Fibroblast of villous mesenchyme (primary cell): ENCODE results near the gene TMEM161B. TPM values are rescaled to one million over a fixed set of nuclear protein-coding genes. Genes with fewer than 3 reads are reported as not detected.
"Not testable (repeated sequence)": the region's sequence is repeated elsewhere in the genome, so short reads cannot be mapped to it uniquely, and the experiment has no call there.

ENCODE experiments used
- DNase-seq: peaks from one replicate; pipeline ENCODE4 v3.0.0-alpha.2; 2010; ENCODE audit warnings: low read depth
- H3K4me3 ChIP-seq: 2 replicates; pipeline ENCODE4 v1.5.1; 2011; ENCODE audit warnings: low read depth, mild to moderate bottlenecking, low read length
- total RNA-seq: library from RNA; depleted of rRNA; stranded (reverse); fragments of >200 nt; gene quantifications from 2 replicates; pipeline ENCODE4 v1.2.3, GENCODE V29; 2012
- TF ChIP-seq, protein P1 (sequence below): IDR thresholded peaks from 2 replicates; pipeline ENCODE4 v1.5.1; 2012; ENCODE audit warnings: low read depth, mild to moderate bottlenecking, low read length; ENCODE audit not compliant: insufficient read depth

The TMEM161B gene
- total RNA-seq, 1 donor = 18.1 TPM

DNA sequence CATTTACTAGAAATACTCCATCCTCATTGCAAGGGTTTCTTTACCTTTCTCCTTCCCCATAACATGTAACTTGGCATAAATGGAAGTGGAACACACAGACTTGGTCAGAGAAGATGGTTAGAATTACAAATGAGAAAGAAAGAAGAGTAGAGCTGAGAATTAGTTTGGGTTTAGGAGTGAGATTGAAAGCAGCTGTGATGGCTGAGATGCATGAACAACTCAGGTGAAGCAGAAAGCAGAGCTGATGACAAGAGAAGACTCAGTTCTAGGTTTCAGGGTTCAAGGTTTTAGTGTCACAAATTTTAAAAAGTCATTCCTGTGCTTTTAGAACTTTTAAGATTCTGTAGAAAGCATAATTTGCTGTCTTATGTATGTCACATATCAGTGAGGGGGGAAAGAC, 54.0 kb downstream of the TMEM161B start:
- no peak overlapping the region for H3K4me3 ChIP-seq
- TF ChIP-seq, protein P1, sequence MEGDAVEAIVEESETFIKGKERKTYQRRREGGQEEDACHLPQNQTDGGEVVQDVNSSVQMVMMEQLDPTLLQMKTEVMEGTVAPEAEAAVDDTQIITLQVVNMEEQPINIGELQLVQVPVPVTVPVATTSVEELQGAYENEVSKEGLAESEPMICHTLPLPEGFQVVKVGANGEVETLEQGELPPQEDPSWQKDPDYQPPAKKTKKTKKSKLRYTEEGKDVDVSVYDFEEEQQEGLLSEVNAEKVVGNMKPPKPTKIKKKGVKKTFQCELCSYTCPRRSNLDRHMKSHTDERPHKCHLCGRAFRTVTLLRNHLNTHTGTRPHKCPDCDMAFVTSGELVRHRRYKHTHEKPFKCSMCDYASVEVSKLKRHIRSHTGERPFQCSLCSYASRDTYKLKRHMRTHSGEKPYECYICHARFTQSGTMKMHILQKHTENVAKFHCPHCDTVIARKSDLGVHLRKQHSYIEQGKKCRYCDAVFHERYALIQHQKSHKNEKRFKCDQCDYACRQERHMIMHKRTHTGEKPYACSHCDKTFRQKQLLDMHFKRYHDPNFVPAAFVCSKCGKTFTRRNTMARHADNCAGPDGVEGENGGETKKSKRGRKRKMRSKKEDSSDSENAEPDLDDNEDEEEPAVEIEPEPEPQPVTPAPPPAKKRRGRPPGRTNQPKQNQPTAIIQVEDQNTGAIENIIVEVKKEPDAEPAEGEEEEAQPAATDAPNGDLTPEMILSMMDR = no peak
- no peak for DNase-seq

DNA sequence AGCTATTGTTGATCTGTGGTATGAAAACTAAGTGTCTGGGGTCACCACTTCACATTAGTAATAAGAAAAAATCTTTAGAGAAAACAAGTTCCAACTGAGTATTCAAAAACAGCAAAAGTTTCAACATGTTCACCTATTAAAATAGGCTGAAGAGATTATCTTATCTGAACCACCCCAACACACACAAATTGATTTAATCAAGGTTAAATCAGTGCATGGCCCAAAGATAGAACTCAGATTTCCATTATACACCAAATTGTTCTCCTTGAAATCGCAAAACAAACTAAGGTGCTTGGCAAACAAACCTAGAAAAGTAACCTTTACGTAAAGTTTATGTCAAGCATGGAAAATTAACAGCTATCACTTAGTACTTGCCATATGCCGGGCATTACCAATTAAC, 61.1 kb downstream of the TMEM161B start:
- no peak overlapping the region for H3K4me3 ChIP-seq
- DNase-seq = no peak
- TF ChIP-seq, protein P1 = no peak

DNA sequence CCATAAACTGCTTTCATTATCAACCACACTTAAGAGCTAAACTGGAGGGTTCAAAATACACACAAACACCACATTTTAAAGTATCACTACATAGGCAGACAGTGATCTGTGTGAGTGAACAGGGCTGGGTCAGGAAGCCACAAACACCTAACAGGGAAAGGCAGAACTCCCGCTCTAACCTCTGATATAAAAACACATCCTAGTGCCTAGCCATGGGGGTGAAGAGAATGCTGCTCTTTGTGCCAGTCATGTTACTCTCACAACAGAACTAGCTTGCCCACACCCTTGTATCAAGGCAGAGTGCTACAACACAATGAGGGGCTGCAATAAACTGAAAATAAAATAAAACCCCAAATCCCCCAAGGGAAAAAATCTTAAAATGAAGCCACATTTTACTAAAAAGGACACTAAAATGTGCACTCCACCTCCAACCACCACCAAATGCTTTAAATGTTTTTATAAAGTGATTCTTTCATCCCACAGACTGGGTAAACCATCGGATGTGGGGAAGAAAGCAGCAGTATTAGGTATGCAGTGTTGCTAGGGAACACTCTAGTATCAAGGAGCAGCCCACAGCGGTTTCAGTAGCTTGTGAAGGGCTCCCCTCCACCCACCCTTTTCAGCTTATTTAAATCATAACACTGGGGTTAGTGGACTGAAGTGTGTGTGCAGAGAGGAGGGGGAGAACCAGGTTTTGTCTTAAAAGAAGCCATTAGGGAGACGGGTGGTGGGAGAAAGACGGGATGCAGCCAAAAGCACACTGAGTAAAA, 64.5 kb downstream of the TMEM161B start:
- DNase-seq = no peak
- H3K4me3 ChIP-seq = no peak overlapping the region
- TF ChIP-seq, protein P1 = no peak

DNA sequence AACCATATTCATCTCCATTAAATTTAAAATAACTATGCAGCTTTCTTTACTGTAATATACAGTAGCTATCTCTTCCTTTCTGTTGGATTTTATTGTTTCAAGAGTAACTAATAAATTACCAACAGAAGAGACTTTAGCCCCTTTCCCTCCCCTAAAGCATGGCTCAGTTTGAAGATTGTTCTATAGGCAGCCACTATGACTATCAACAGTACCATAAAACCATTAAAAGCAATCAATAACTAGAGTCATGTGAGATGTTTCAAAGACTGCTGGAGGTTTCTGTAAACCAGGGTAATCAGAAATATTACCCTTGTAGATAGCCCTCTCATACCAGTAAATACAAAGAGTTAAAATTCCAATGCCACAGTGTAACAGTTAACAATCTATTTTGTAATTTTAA, 73.0 kb downstream of the TMEM161B start:
- no peak overlapping the region for H3K4me3 ChIP-seq
- DNase-seq = no peak
- TF ChIP-seq, protein P1 = no peak

DNA sequence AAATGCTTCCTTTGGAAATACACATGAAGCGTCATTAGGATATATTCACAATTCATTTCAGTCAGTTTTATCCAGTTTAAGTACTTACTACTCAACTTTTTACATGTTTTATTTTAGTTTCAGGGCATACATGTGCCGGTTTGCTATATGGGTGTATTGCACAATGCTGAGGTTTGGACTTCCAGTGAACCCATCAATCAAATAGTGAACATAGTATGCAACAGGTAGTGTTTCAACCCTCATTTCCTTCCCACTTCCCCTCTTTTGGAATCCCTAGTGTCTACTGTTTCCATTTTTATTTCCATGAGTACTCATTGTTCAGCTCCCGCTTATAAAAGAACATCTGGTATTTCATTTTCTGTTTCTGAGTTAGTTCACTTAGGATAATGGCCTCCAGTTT, 74.7 kb downstream of the TMEM161B start:
- no peak overlapping the region for H3K4me3 ChIP-seq
- DNase-seq = no peak
- TF ChIP-seq, protein P1 = no peak

DNA sequence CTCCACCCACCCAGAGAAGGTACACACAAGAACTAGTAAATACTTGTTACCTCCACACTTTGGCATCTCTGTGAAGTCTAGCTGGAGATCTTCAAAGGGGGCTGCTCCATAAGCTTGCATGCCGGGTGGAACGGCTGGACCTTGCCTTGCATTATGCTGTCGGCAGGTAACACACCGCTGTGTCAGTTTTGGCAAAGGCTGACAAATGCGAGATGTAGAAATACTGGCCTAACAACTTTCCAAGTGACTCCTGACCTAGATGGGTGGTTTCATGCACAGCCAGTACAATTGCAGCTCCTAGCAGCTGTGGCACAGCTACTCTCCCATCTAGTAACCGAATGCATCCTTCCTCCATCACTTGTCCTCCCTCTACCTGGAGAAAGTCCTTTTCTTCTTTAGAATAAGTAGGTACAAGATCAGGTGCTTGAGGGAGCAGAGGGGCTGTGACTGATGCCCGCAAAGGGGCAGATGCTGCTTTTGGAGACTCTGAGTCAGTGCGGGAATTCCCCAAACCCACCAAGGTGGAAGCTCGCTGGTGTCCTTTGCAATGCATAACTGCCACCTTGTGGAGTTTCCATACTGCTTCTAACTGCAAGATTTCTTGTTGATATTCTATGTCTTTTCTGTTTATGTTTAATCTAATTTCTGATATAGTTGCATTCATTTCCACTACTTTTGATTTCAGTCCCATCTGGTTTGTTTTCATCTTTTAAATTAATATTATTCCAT, 78.4 kb downstream of the TMEM161B start:
- H3K4me3 ChIP-seq = no peak overlapping the region
- TF ChIP-seq, protein P1 = no peak
- no peak for DNase-seq

DNA sequence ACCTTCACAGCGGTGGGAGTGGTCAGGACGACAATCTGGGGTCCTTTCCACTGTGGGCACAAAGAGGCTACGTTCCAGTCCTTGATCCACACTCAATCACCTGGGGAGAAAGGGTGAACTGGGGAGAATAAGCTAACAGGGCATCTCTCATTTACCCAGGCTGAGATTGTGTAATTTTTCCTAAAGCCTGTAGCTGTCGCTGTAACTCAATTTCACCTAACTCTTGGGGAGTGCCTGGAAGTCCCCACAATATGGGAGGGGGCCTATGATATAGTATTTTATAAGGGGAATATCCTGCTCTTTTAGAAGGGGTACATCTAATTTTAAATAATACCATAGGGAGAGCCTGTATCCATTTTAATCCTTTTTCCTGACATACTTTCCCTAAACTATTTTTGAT, 79.2 kb downstream of the TMEM161B start:
- DNase-seq, H3K4me3 ChIP-seq: not testable (repeated sequence)
